Vagina (tissue), 2 donors: ENCODE measurements around the gene RNF183.

Experiments used
- POLR2A ChIP-seq, 2 donors: fragments of 450-650 bp; IDR thresholded peaks; one replicate each; pipeline ENCODE4 v1.6.1; 2017; ENCODE audit warnings: antibody characterized with exemption in 2 of 2, mild to moderate bottlenecking in 2 of 2, moderate library complexity in 2 of 2
- POLR2AphosphoS5 ChIP-seq, 2 donors: sonication (generic); formaldehyde crosslinking; IDR thresholded peaks; one replicate each; pipeline ENCODE4 v1.9.0; 2017; ENCODE audit warnings: antibody characterized with exemption in 2 of 2, mild to moderate bottlenecking in 2 of 2, low read depth in 1 of 2; ENCODE audit not compliant: insufficient read depth in 1 of 2
- TF ChIP-seq, protein P1 (sequence below), 3 experiments: fragments of 450-650 bp in 2 of 3; fragments of 200-600 bp in 1 of 3; sonication (generic) in 1 of 3; IDR thresholded peaks; one replicate each; pipeline ENCODE4 v1.5.1; 2017 to 2019; ENCODE audit warnings: antibody characterized with exemption in 3 of 3, mild to moderate bottlenecking in 2 of 3, moderate library complexity in 2 of 3

- TF ChIP-seq, protein P1, sequence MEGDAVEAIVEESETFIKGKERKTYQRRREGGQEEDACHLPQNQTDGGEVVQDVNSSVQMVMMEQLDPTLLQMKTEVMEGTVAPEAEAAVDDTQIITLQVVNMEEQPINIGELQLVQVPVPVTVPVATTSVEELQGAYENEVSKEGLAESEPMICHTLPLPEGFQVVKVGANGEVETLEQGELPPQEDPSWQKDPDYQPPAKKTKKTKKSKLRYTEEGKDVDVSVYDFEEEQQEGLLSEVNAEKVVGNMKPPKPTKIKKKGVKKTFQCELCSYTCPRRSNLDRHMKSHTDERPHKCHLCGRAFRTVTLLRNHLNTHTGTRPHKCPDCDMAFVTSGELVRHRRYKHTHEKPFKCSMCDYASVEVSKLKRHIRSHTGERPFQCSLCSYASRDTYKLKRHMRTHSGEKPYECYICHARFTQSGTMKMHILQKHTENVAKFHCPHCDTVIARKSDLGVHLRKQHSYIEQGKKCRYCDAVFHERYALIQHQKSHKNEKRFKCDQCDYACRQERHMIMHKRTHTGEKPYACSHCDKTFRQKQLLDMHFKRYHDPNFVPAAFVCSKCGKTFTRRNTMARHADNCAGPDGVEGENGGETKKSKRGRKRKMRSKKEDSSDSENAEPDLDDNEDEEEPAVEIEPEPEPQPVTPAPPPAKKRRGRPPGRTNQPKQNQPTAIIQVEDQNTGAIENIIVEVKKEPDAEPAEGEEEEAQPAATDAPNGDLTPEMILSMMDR (IDR thresholded peaks at IDR 0.05) = no peak
- no peak for TF ChIP-seq POLR2A (IDR thresholded peaks at IDR 0.05)
- TF ChIP-seq POLR2AphosphoS5 (IDR thresholded peaks at IDR 0.05; ENCODE audit: insufficient read depth in 1 of 2, low read depth in 1 of 2) = no peak
Observed at GRCh38 chr9:113302792-113303418, at the start of gene RNF183.
